Right lobe of liver (tissue), 4 donors: ENCODE results near the gene NT5C1A.

Experiments used
- POLR2A ChIP-seq: fragments of 450-650 bp; IDR thresholded peaks from one replicate; pipeline ENCODE4 v1.6.1; 2017; ENCODE audit warnings: antibody characterized with exemption, mild to moderate bottlenecking
- TF ChIP-seq, protein P1 (sequence below), 4 donors: fragments of 200-600 bp in 3 of 4; fragments of 450-650 bp in 1 of 4; IDR thresholded peaks; one replicate each; pipeline versions ENCODE4 v1.5.1 to v1.8.0; 2016 to 2022; ENCODE audit warnings: antibody characterized with exemption in 4 of 4, mild to moderate bottlenecking in 2 of 4
- donor health status: DM: no; HTN: no; CAD: no.
- donor health status: DM: no; HTN: no; CAD: no.
- donor health status: DM: no; HTN: yes; CAD: no.

DNA sequence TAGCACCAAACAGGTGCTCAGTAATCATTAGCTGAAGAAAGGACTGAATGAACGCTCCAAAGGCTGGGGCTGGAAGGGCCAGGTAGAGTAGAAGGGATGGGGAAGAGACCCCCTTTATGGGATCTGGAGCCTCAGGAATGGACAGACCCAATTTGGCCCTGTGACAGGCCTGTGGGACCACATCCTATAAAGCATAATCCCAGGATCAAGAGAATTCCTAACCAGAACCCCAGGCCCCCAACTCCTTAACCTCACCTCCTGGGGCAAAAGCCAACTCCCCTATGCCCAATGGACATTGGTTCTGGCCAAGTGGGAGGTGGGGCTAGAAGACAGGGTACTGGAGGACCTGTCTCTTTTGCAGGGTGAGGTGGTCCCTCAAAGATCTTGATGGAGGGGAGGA lies 10.1 kb upstream of the NT5C1A start:
- TF ChIP-seq, protein P1, sequence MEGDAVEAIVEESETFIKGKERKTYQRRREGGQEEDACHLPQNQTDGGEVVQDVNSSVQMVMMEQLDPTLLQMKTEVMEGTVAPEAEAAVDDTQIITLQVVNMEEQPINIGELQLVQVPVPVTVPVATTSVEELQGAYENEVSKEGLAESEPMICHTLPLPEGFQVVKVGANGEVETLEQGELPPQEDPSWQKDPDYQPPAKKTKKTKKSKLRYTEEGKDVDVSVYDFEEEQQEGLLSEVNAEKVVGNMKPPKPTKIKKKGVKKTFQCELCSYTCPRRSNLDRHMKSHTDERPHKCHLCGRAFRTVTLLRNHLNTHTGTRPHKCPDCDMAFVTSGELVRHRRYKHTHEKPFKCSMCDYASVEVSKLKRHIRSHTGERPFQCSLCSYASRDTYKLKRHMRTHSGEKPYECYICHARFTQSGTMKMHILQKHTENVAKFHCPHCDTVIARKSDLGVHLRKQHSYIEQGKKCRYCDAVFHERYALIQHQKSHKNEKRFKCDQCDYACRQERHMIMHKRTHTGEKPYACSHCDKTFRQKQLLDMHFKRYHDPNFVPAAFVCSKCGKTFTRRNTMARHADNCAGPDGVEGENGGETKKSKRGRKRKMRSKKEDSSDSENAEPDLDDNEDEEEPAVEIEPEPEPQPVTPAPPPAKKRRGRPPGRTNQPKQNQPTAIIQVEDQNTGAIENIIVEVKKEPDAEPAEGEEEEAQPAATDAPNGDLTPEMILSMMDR (IDR thresholded peaks at IDR 0.05) = no peak
- TF ChIP-seq POLR2A = no peak
